PFSK-1 (cell line): ENCODE measurements around the gene SLC4A8.

Source experiments
- FOXP2 ChIP-seq: optimal IDR thresholded peaks from 2 replicates; pipeline ENCODE3; 2011; ENCODE audit warnings: borderline replicate concordance, control low read depth, inconsistent platforms; ENCODE audit not compliant: insufficient read depth; ENCODE audit errors: extremely low read length, extremely low read depth
- POLR2AphosphoS5 ChIP-seq: IDR thresholded peaks from 2 replicates; pipeline ENCODE4 v1.6.1; 2012; ENCODE audit warnings: low read depth, mild to moderate bottlenecking, control low read depth, low read length, moderate library complexity
- SIN3A ChIP-seq: IDR thresholded peaks from 2 replicates; pipeline ENCODE4 v1.6.1; 2012; ENCODE audit warnings: mild to moderate bottlenecking, low read length, moderate library complexity, borderline replicate concordance; ENCODE audit not compliant: insufficient read depth
- TAF1 ChIP-seq: IDR thresholded peaks from 2 replicates; pipeline ENCODE4 v1.6.1; 2012; ENCODE audit warnings: low read length, control low read depth, borderline replicate concordance; ENCODE audit not compliant: insufficient read depth
- TF ChIP-seq, protein P1 (sequence below), 2 experiments: IDR thresholded peaks; 2 replicates each; pipeline versions ENCODE4 v1.6.1 to v1.8.0; 2011 to 2012; ENCODE audit warnings: low read depth in 2 of 2, low read length in 2 of 2, control low read depth in 1 of 2, inconsistent platforms in 1 of 2, mild to moderate bottlenecking in 1 of 2, moderate library complexity in 1 of 2; ENCODE audit not compliant: insufficient read depth in 1 of 2

Gene SLC4A8

DNA sequence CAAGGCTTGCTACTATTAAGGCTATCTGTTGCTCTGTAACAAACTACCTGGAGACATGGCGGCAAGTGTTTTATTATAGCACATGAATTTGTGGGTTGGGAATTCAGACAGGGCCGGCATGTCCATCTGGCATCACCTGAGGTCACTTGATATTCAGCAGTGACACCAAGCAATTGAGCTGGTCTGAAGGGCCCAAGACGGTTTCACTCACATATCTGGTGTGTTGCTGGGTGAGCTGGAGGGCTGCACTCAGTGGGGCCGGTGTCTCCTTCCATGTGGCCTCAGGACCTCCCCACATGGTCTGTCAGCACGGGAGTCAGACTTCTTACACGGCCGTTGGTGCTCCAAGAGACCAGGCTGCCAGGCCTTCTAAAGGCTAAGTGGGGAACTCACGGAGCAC is 114.0 kb downstream of the SLC4A8 start:
- TF ChIP-seq POLR2AphosphoS5 (no peak), FOXP2 (no peak), SIN3A (no peak), TAF1 (no peak)
- TF ChIP-seq, protein P1, sequence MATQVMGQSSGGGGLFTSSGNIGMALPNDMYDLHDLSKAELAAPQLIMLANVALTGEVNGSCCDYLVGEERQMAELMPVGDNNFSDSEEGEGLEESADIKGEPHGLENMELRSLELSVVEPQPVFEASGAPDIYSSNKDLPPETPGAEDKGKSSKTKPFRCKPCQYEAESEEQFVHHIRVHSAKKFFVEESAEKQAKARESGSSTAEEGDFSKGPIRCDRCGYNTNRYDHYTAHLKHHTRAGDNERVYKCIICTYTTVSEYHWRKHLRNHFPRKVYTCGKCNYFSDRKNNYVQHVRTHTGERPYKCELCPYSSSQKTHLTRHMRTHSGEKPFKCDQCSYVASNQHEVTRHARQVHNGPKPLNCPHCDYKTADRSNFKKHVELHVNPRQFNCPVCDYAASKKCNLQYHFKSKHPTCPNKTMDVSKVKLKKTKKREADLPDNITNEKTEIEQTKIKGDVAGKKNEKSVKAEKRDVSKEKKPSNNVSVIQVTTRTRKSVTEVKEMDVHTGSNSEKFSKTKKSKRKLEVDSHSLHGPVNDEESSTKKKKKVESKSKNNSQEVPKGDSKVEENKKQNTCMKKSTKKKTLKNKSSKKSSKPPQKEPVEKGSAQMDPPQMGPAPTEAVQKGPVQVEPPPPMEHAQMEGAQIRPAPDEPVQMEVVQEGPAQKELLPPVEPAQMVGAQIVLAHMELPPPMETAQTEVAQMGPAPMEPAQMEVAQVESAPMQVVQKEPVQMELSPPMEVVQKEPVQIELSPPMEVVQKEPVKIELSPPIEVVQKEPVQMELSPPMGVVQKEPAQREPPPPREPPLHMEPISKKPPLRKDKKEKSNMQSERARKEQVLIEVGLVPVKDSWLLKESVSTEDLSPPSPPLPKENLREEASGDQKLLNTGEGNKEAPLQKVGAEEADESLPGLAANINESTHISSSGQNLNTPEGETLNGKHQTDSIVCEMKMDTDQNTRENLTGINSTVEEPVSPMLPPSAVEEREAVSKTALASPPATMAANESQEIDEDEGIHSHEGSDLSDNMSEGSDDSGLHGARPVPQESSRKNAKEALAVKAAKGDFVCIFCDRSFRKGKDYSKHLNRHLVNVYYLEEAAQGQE (IDR thresholded peaks at IDR 0.05; ENCODE audit: insufficient read depth in 1 of 2, low read depth in 2 of 2, low read length in 2 of 2): no peak

DNA sequence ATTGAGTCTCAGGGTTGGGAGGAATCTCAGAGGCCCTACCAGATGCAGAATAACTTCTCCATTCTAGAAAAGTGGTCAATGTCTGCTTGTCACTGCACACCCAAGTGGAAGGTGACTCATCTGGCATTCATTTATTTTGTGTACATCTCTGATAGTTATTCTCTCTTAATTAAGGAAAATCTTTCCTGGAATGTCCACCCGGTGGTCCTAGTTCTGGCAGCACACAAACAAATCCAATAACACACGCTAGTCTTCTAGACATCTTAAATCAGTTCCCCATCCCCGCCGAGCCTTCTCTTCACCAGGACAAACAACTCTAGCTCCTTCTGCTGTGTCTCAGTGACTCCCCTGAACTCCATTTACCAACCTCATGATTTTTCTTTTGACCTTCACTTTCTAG is 116.4 kb downstream of the SLC4A8 start:
- no peak for TF ChIP-seq FOXP2
- no peak for TF ChIP-seq SIN3A
- TF ChIP-seq POLR2AphosphoS5: no peak
- TF ChIP-seq, protein P1 (IDR thresholded peaks at IDR 0.05; ENCODE audit: insufficient read depth in 1 of 2, low read depth in 2 of 2, low read length in 2 of 2): no peak
- TF ChIP-seq TAF1: no peak

DNA sequence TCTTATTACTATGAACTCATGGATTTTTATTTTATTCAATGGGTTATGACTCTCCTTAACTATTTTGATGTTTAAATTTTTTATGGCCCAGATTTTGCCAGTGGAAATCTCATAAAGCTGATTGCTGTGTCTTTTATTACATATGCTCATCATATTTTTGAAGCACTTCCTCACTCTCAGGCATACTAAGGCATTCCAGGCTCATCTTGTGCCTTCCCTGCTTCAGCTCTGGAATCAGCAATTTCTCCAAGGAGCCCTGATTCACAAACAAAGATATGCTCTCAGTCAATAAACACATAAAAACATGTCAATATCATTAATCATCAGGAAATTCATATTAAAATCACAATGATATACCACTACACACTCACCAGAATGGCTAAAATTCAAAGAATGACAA is 121.5 kb downstream of the SLC4A8 start:
- TF ChIP-seq, protein P1 (IDR thresholded peaks at IDR 0.05; ENCODE audit: insufficient read depth in 1 of 2, low read depth in 2 of 2, low read length in 2 of 2): no peak
- TF ChIP-seq SIN3A: no peak
- no peak for TF ChIP-seq TAF1
- TF ChIP-seq POLR2AphosphoS5: no peak
- no peak for TF ChIP-seq FOXP2

DNA sequence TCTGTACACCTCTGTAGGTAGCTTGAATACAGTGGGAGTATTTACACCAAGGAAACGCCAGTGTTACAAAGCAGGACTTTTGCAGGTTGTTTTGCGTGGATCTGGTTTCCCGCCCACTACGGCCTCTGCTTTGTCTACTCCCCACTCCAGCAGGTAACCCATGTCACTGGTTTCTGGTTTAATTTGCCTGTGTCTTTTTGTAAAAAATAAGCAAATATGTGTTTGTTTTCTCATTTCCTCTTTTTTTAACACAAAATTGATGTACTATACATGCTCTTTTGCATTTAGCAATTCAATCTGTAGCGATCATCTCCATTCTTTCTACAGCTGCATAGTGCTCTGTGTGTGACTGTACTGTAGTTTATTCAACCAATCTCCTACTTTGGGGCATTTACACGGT is 123.0 kb downstream of the SLC4A8 start:
- TF ChIP-seq SIN3A: no peak

DNA sequence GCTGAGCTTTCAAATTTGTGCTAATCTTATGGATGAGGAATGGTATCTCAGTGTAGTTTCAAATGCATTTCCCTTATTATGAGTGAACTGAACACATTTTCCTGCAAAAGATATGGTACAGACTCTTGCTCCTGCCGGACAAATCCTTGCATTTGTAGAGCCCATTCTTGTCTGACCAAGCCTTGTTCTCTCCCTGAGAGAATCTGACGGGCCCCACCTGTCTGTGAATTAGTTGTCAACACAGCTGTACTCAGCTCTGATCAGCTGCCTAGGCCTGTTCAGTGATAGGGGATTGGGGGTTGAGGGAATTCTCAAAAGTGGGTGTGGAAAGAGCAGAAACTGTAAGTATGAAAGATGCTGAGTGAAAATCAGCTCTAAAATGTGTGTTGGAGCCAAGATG is 123.6 kb downstream of the SLC4A8 start:
- no peak for TF ChIP-seq FOXP2
- no peak for TF ChIP-seq SIN3A
- TF ChIP-seq, protein P1 (IDR thresholded peaks at IDR 0.05; ENCODE audit: insufficient read depth in 1 of 2, low read depth in 2 of 2, low read length in 2 of 2): no peak
- TF ChIP-seq POLR2AphosphoS5: no peak
- TF ChIP-seq TAF1: no peak

DNA sequence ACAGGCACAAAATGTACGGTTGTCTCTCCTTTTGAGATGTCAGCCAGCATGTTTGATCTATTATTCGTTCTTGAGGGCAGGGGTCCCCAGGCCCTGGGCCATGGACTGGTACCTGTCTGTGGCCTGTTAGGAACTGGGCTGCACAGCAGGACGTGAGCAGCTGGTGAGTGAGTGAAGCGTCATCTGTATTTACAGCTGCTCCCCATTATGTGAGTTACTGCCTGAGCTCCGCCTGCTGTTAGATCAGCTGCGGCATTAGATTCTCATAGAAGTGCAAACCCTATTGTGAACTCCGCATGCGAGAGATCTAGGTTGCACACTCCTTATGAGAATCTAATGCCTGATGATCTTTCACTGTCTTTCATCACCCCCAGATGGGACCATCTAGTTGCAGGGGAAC is 125.0 kb downstream of the SLC4A8 start:
- TF ChIP-seq, protein P1 (IDR thresholded peaks at IDR 0.05; ENCODE audit: insufficient read depth in 1 of 2, low read depth in 2 of 2, low read length in 2 of 2): no peak
- TF ChIP-seq FOXP2 (no peak), POLR2AphosphoS5 (no peak), SIN3A (no peak), TAF1 (no peak)
